ENCODE measurements around the gene PPP1CB. TPM values are rescaled to one million over a fixed set of nuclear protein-coding genes. Genes with fewer than 3 reads are reported as not detected.

Gene PPP1CB
- polyA plus RNA-seq (ENCODE audit: insufficient read length in 4 of 4) = 100 to 1,000 TPM; 176 to 202 (median 196) TPM

GRCh38 chr2:28751252-28751955 is at the start of gene PPP1CB:
Gene PPP1CB, plus strand, starts transcription at chr2:28751830. Its CDS starts 295 bp downstream, at chr2:28752125.
- peak; percentile 91 to 94 (median 92) for DNase-seq (ENCODE audit: low read depth in 4 of 4, low spot score in 3 of 4)

- DNase-seq (ENCODE audit: low read depth in 4 of 4, low spot score in 3 of 4) = no peak
Measured at GRCh38 chr2:28702415-28702861, 49.2 kb upstream of the PPP1CB start.

- DNase-seq (ENCODE audit: low read depth in 4 of 4, low spot score in 3 of 4) = no peak
Measured at GRCh38 chr2:28702878-28703277, 48.8 kb upstream of the PPP1CB start.

- no peak for DNase-seq (ENCODE audit: low read depth in 4 of 4, low spot score in 3 of 4)
Measured at GRCh38 chr2:28704621-28705020, 47.0 kb upstream of the PPP1CB start.

- no peak for DNase-seq (ENCODE audit: low read depth in 4 of 4, low spot score in 3 of 4)
Measured at GRCh38 chr2:28705751-28706440, 45.7 kb upstream of the PPP1CB start.

GRCh38 chr2:28707592-28707991 is 44.0 kb upstream of the PPP1CB start:
- DNase-seq (ENCODE audit: low read depth in 4 of 4, low spot score in 3 of 4) = no peak

GRCh38 chr2:28709101-28709500 is 42.5 kb upstream of the PPP1CB start:
- DNase-seq (ENCODE audit: low read depth in 4 of 4, low spot score in 3 of 4) = no peak

- no peak for DNase-seq (ENCODE audit: low read depth in 4 of 4, low spot score in 3 of 4)
Measured at GRCh38 chr2:28710545-28710944, 41.1 kb upstream of the PPP1CB start.

- no peak for DNase-seq (ENCODE audit: low read depth in 4 of 4, low spot score in 3 of 4)
Measured at GRCh38 chr2:28713577-28714298, 37.9 kb upstream of the PPP1CB start.

- peak; percentile 43 to 77 (median 69) for DNase-seq (ENCODE audit: low read depth in 4 of 4, low spot score in 3 of 4)
Measured at GRCh38 chr2:28716265-28716865, 35.3 kb upstream of the PPP1CB start.

- no peak for DNase-seq (ENCODE audit: low read depth in 4 of 4, low spot score in 3 of 4)
Measured at GRCh38 chr2:28717339-28717758, 34.3 kb upstream of the PPP1CB start.

- DNase-seq (ENCODE audit: low read depth in 4 of 4, low spot score in 3 of 4) = no peak
Measured at GRCh38 chr2:28720345-28720744, 31.3 kb upstream of the PPP1CB start.

GRCh38 chr2:28721601-28722191 is 29.9 kb upstream of the PPP1CB start:
- DNase-seq (ENCODE audit: low read depth in 4 of 4, low spot score in 3 of 4) = no peak

GRCh38 chr2:28725021-28725711 is 26.5 kb upstream of the PPP1CB start:
- no peak for DNase-seq (ENCODE audit: low read depth in 4 of 4, low spot score in 3 of 4)

GRCh38 chr2:28726177-28726576 is 25.5 kb upstream of the PPP1CB start:
- DNase-seq (ENCODE audit: low read depth in 4 of 4, low spot score in 3 of 4) = no peak

- no peak for DNase-seq (ENCODE audit: low read depth in 4 of 4, low spot score in 3 of 4)
Measured at GRCh38 chr2:28729698-28730097, 21.9 kb upstream of the PPP1CB start.

GRCh38 chr2:28730641-28731146 is 20.9 kb upstream of the PPP1CB start:
- no peak for DNase-seq (ENCODE audit: low read depth in 4 of 4, low spot score in 3 of 4)

- no peak for DNase-seq (ENCODE audit: low read depth in 4 of 4, low spot score in 3 of 4)
Measured at GRCh38 chr2:28735511-28735910, 16.1 kb upstream of the PPP1CB start.

- no peak for DNase-seq (ENCODE audit: low read depth in 4 of 4, low spot score in 3 of 4)
Measured at GRCh38 chr2:28736034-28736433, 15.6 kb upstream of the PPP1CB start.

GRCh38 chr2:28737655-28738054 is 14.0 kb upstream of the PPP1CB start:
- no peak for DNase-seq (ENCODE audit: low read depth in 4 of 4, low spot score in 3 of 4)

Measured in right renal pelvis (tissue), 4 donors.